RPMI8226 (cell line): ENCODE measurements around the gene SH2D6.
"Not testable (repeated sequence)": the region's sequence is repeated elsewhere in the genome, so short reads cannot be mapped to it uniquely, and the experiment has no call there.

Experiments
- DNase-seq: peaks from one replicate; pipeline ENCODE4 v3.0.0-alpha.2; 2015

SH2D6 gene

DNA sequence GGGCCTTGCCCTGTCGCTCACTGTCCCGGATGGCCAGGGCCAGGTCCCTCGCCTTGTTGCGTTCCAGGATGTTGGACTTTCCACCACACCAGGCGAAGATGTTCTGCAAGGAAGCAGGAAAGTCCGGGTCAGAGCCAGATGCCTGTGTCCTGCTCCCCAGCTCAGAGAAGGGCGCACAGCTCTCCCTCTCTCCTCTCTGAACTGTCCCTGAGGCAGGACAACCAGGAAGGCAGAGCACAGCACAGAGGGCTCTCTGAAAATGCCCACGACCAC lies 19.4 kb upstream of the SH2D6 start:
- DNase-seq = no peak

DNA sequence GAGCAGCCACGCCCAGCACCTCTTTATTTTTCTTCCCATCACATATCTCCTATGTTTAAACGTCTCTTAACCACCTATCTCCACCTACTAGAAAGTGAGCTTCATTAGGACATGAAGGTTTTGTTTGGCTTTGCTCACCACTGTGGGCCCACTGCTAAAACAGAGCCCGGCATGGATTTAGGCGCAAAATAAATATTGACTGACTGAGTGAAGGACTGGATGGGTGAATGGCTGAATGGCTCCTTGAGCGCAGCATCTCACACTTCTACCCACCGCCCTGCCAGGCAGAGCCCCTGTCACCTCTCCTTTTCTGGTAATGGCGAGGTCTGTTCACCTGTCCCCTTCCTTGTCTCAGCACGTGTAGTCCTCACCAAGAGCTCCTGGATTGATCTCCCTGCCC lies 18.5 kb upstream of the SH2D6 start:
- DNase-seq = no peak

DNA sequence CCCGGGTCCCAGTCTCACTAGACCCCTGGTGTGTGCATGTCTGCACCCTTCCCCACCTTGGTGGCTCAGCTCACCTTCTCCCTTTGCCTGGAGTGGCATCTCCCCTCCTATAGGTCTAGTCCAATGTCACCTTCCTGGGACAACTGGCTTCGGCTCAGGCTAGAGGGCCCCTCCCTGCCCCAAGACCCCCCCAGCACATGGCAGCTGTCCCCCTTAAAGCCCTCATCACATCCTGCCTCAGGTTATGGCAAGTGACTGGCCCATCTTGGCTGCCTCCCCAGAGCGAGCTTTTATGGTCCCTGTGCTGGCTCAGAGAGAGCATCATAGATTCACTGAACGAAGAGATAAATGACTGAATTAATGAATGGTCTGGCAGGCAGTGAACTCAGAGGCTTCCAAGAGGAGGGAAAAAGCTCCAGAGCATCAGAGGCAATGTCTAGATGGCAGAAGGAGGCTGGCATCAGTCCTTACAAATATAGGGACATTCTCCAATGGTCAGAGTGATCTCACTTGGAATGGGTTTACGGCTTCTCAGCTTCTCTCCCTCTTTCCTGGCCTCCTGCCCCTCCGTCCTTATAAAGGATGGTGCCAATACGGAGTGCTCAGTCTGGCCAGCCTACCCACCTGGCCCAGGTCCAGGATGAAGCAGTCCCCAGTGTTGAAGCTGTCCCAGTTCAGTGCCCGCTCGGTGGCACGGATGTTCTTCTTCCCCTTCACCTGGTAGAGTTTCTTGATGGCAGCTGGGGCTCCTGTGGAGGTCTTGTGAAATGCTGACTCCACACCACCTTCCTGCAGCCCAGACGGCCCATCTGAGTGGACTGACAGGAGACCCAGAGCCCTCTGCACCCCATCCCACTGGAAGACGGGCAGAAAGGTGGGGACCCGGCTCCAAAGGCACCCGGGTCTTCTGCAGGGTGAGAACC lies 17.7 kb upstream of the SH2D6 start:
- DNase-seq = no peak

DNA sequence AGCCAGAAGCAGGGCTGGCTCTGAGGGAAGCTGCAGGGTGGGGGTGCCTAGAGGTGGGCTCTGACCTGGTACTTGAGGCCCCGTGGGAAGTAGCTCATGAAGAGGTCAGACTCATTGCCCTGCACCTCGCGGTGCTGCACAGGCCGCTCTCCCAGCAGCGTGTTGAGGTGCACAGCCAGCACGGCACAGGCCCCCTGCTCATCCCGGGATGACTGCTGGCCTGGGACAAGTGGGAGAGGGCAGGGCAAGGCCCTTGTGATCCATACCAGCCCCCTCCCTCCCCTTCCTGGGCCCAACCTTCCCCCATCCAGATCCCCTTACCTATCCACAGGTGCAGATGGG lies 17.1 kb upstream of the SH2D6 start:
- no peak for DNase-seq

DNA sequence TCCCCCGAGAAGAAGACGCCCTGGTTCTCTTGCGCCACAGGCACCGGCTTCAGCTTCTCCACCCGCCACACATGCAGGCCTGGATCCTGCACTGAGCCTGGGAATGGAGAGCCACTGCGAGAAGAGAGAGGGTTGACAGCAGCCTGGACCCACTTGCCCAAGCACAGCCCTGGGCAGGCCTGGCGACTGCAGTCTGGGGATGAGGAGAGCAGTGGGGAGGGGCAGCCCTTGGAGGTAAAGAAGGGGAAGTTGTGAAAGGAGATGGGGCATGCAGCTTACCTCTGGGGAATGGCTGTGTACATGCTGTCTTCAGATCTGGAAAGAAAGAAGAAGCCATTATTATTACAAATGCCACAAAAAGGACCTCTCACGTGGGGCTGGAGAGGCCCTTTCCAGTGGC lies 16.7 kb upstream of the SH2D6 start:
- no peak for DNase-seq

DNA sequence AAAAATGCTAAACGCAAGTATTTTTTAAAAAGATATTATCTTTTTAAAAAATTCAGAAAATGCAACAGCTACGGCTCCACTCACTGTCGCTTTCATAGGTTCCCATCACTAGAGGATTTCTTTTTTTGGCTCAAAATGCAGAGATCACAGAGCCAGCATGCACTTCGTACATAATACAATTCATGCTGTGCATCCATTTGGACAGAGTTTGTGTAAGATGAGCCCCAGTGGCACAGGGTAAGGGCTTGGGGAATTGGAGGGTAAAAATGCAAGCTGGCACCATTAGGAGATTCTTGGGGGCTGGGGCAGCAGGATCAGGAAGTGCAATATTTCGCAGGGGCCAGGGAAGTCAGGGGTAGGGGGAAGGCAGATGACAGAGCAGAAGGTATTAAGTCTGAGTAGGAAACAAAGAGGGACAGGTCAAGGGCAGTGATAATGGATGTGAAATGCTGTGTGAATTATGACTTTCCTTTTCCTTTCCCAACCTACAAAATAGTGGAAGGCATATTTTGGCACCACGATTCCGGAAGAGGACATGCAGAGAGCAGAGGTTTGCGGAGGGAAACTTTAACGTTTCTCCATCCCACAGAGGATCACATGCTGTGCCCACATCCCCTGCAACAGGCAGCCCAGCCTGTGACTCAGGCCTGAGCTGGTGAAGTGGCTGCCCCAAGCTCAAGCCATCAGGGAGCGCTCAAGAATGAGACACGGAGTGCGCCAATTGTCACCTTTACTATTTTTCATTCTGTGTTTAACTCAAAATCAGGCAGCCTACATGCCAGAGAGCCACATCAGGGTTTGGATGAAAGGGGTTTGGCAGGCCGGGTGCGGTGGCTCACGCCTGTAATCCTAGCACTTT lies 13.1 kb upstream of the SH2D6 start:
- no peak for DNase-seq

DNA sequence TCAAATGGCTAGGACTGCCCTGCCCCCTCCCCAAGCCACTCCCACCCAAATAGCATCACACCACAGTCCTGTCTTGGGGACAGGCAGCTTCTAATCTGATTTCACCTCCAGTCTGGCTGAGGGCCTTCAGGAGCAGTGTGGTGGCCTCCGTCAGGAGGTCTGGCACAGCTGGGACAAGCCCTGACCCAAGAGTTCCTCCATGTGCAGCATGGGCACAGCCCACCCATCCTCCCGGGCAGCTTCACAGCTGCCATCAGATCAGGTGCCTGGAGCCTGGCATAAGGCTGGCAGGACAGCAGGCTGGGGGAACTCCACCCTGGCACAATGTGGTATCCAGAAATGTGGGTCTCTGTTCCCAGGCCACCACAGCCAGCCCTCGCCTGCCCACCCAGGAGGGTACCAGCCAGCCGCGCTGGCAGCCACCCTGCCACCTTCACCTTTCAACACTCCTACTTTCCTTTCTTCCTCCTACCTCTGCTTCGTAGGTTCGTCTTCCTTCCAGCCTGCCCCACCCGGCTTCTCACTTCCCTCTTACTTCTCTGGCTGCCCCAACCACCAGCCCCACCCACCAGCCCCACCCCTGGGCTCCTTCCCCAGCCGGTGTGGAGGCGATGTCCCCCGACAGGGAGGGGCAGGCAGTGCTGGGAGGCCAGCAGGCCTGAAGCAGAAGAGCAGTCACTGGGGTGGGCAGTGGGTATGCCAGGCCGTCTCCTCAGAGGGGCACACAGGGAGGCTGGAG lies 8.5 kb upstream of the SH2D6 start, which contains the start of gene CAPG:
CAPG (minus strand) TSS at position 522 of the 739 bp plus-strand sequence. CDS start 8,221 bp downstream, outside the sequence.
- peak; percentile 86 for DNase-seq

DNA sequence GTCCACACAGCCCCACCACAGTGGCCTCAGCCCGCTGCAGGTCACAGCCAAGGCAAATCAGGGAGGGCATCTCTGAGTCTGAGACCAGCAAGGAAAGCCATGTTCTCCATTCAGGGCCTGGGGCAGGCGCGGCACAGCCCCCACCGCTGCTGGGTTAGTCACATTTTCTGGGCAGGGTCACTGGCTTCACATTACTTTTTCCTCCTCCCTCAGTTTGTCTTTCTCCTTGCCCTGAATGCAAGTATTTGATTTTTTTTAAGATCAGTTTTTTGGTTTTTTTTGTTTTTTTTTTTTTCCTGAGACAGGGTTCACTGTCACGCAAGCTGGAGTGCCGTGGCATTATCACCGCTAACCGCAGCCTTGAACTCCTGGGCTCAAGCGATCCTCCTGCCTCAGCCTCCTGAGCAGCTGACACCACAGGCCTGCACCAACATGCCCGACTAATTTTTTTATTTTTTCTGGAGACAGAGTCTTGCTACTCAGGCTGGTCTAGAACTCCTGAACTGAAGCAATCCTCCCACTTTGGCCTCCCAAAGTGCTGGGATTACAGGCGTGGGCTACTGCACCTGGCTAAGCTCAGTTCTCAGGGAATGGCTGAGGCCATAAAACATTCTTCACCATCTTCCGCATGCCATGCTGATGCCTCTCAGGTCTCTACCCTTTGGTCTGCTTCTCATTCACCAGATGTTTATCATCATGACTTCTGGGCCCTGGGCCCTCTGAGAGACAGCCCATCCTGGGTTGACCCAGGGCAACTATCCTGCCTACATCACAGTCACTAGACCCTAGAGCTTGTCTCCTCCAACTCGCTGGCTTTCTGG lies 7.7 kb upstream of the SH2D6 start:
- DNase-seq = no peak

DNA sequence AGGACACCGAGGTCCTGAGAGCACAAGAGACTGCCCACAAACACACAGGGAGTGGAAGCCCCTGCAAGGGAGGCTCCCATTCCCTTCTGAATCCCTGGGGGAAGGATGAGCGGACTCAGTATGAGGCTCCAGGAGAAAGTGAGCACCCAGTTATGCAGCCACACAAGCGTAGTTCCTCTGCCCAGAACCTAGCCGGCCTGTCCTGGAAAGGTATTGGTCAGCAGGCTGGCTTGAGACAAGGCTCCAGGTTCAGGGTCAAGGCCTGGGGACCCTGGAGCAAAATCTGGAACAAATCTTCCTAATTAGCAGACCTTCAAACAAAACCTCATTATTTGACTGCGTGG lies 7.1 kb upstream of the SH2D6 start:
- no peak for DNase-seq

DNA sequence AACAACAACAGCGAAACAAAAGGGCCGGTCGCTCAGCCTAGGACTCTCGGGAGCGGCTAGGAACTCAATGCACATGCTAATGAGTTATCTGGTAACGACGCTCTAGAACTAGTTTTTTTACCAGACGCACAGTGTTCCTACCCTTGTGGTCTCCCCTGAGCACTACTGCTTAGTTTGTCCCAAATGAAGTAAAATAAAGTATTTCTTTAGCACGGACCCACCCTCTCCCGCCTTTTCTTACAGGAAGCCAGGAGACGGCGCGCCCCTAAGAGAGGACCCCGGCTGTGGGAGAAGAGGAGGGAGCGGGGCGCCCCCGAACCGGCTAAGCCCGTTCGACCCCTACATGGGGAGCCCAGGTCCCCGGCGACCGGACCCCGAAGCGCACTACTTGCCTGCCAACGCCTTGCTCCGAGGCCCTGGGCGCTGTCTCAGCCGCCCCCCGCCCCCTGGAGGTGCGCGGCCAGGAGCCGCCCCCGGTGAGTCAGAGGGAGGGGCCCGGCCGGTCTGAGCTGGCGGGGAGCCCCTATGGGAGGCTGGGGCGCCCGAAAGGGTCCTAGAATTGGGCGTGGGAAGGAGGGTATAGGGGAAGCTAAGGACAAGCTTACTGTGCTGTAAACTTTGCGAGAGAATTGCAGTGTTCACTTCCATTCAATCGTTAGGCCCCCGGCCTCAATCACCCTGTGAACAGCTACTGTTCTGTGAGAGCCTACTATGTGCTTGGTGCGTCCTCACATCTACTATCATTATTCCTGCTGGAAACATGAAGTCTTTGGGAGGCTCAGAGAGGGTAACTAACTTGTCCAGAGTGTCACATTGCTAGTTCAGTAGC lies 4.7 kb upstream of the SH2D6 start:
- no peak for DNase-seq

DNA sequence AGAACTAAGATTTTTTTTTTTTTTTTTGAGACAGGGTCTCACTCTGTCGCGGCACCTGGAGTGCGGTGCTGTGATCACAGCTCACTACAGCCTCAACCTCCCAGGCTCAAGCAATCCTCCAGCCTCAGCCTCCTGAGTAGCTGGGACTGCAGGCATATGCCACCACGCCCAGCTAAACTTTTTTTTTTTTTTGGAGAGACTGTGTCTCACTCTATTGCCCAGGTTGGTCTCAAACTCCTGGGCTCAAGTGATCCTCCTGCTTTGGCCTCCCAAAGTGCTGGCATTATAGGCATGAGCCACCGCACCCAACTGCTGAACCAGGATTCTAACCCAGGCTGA lies 4.1 kb upstream of the SH2D6 start:
- not testable (repeated sequence) for DNase-seq

DNA sequence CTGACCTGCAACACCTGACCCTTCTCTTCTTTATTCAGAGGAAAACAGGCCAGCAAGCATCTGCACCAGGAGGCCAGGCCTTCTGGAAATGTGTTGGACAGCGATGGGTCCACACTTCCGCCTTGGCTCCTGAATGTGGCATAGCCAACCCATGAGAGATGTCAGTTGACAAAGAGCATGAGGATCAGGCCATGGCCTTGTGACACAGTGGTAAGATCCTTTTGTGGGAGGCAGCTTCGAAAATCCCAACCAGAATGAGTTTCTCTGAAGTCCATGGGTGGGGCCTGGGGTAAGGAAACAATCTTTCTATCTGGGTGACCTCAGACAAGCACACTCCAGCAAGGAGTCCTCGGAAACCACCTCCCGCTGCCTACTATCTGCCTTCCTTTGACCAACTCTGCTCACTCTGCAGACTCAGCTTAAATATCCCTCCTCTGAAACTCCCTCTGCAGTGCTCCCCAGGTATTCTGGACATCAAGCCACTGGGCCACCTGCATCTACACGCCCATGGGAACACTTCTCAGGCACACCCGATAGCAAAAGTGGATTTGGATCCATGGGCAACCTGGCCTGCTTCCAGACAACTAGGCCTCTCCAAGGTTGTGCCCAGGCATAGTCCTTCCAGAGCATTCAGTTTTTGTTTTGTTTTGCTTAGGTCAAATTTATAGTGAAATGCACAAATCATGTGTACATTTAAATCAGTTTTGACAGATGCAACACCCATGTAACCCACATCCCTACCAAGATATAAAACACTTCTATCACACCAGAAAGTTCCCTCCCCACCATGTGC lies 3.6 kb upstream of the SH2D6 start:
- DNase-seq = no peak

DNA sequence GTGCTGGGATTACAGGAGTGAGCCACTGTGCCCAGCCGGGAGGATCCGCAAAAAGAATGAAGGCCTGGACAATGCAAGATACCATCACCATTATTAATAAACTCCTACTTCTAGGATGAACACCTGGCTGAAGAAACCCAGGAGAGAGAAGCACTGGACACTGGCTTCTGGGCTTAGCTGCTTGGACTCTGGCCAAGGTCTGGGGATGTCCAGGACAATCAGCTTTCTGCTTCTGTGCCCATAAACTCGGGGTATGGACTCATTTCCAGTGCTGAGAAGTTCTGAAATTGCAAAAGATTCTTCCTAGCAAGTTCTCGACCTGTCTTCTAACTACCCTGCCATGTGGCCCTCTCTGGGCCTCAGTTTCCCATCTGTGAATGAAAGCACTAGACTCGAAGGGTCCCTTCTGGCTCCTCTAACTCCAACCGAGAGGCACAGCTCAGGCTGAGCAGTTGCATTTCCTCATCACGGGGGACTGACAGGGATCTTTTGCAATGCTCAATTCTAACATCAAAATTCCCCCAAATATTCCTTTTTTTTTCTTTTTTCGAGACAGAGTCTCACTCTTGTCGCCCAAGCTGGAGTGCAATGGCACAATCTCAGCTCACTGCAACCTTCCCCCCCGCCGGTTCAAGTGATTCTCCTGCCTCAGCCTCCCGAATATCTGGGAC lies 2.4 kb upstream of the SH2D6 start:
- no peak for DNase-seq

DNA sequence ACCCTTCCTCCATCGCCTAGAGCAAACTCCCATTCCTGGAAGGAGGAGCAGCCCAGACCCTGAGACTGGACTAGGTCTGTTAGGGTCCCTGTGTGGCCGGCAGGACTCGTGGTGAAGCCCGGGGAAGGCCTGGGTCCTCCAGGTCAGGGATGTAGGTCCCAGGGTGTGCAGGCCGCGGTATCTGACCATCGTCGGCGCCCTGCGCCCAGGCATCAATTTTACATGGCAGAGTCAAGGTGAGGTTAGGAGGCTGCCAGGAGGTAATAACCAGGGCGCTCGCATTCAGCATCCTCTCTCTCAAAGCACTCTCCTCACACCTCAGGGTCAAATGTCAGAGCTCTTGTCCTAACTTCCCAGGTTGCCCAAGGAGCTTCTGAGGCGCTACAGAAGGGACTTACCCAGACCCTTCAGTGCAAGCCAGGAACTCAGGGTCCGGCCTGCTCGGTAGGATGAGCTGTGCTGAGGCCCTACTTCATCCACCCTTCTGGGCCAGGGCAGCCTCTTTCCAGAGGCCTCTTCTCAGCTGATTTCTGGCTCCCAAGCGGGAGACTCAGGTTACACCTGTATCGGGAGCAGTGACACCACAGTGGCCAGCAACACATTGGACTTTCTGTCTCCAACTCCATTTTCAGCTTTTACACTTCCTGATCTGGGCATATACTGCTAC lies 628 bp downstream of the SH2D6 start:
- DNase-seq = no peak

DNA sequence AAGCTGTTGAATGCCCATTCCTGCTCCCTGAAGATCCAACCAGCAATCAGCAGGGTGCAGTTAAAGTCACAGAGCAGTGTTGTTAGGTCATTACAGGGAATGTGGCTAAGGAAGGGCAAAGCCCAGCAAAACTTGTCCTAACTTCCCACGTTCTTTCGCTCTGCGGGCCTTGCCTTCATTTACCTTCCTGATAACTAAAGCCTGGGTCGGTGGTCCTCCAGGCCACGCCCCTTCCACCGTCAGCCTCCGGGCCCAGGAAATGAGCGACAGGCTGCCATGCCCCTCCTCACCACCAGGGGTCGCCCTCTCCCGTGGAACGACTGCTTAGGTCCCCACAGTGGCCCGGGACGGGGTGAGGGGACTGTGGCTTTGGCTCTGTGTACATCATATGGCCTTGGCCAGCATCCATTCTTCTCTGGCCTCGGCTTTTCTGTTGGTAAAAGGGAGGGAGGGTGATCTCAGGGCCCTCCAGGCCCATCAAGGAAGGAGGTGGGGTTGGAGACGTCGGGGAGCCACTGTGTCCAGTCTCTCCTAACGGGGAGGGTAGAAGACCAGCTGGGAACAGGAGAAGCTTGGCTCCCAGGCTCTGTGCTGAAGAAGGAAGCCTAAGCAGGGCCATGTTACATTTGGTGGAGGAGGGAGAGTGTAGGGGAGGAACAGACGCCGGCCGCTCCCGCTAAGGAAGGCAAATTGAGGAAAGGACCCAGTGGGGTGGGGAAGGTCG lies 2.2 kb downstream of the SH2D6 start:
- DNase-seq = peak; percentile 81

DNA sequence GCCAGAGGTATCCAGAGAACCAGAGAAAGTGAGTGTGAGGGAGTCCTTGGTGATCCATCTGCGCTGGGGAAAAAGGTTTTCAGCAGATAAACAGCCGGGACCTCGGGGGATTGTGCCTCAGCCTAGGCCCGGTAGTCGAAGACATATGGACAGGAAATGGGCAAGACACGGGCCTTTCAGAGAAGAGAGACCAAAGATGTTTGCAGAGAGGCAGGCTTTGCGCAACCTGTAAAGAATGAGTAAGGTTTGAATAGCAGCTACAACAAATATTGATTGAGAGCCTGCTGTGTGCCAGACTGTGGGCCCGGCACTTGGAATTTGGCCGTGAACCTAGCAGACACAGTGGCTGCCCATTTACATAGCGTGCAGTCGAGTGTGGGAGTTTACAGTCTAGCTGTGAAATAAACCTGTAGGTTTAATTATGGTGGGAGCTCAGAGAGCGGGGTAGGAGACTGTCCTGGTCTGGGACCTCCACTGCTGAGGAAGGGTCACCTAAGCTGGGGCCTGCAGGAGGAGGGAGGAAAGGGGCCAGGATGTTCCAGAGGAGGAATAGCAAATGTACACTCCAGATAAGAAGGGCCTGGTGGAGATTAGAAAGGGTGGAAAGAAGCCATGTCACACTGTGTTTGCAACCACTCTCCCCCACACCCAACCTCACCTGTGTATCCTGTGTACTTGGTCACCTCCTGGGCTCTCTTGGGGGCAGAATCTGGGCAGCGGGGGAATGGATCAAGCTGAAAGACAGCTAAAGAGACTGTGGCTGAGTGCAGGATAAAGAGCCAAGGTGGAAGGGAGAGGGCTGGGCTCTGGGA lies 3.0 kb downstream of the SH2D6 start:
- DNase-seq = no peak

DNA sequence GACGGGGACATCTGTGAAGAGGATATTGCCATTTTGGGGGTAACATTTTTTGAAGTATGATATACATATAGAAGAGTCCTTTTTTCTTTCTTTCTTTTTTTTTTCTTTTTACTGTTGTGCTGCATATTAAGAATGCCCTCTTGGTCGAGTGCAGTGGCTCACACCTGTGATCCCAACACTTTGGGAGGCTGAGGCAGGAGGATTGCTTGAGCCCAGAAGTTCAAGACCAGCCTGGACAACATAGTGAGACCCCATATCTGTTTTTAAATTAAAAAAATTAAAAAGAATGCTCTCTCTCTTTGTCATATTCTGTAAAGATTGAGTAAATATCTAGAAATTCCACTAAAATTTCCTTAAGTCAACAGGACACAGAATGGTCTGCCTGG lies 3.6 kb downstream of the SH2D6 start:
- no peak for DNase-seq

DNA sequence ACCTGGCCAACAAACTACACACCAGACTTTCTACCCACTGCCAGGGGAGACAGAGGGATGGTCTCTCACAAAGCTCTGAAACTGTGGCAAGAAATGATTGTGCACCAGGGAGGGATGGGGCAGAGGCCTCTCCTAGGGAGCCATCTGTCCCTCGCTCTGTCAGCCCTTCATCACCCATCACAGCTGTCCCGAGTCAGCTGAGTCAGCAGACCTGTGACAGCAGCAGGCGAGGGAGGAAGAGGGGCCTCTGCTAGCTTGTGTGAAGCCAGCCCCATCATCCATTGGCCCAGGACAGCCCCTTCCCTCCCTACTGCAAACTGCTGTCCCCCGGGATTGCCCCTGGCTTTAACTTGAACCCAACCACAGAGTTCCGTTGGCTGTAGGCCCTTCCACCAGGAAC lies 5.0 kb downstream of the SH2D6 start:
- peak; percentile 70 for DNase-seq
